ENCODE measurements around the gene POTEM. TPM values are rescaled to one million over a fixed set of nuclear protein-coding genes. Genes with fewer than 3 reads are reported as not detected.

The POTEM gene
- total and polyA plus RNA-seq, 7 donors = not detected

Small RNA genes lying within 50 kb of the gene (small RNA-seq; reads per million reads assigned to genes)
- 0 reads per million in 3 donors for gene RNU6-1239P

Data from sigmoid colon (tissue), 7 donors.